ENCODE results near the gene MYO1G. TPM values are rescaled to one million over a fixed set of nuclear protein-coding genes. Genes with fewer than 3 reads are reported as not detected.

The MYO1G gene
- total and polyA plus RNA-seq, 9 of the 15 experiments (the other 6 are each of a cell fraction or from before 2014, with no cell fraction given) = 0.03 to 0.62 (median 0.13) TPM; not detected in 1

GRCh38 chr7:44989132-44989531 lies 10.3 kb upstream of the MYO1G start (continued):
- no peak for TF ChIP-seq ZNF740 (CRISPR knock-in tag; IDR thresholded peaks at IDR 0.05)
- TF ChIP-seq ZNF740 (tag; IDR thresholded peaks at IDR 0.05) = peak in 1 of 2 experiments; percentile 81; a peak in 2 of 4 replicates
- no peak for TF ChIP-seq MCM7 (IDR thresholded peaks at IDR 0.05)
- peak; percentile 66 for TF ChIP-seq ZNF239 (CRISPR knock-in tag; IDR thresholded peaks at IDR 0.05)
- no peak for TF ChIP-seq ZNF584 (CRISPR knock-in tag; IDR thresholded peaks at IDR 0.05; ENCODE audit: low read depth)
- TF ChIP-seq PTRF (tag; IDR thresholded peaks at IDR 0.05) = peak; percentile 93
- TF ChIP-seq GATAD2B (IDR thresholded peaks at IDR 0.05; ENCODE audit: borderline replicate concordance) = no peak
- no peak for TF ChIP-seq NCOA4 (IDR thresholded peaks at IDR 0.05; ENCODE audit: partially characterized antibody)
- TF ChIP-seq ZNF583 (CRISPR knock-in tag; IDR thresholded peaks at IDR 0.05) = peak; percentile 75; the same call in 1 of the 2 replicates
- TF ChIP-seq C11orf30 (IDR thresholded peaks at IDR 0.05; ENCODE audit: low read depth) = no peak
- TF ChIP-seq DDX20 (tag; IDR thresholded peaks at IDR 0.05; ENCODE audit: low read depth) = peak; percentile 90
- no peak for TF ChIP-seq ID3 (CRISPR knock-in tag; IDR thresholded peaks at IDR 0.05)
- peak; percentile 94 for TF ChIP-seq ID3 (tag; IDR thresholded peaks at IDR 0.05)
- no peak for TF ChIP-seq HMG20A (CRISPR knock-in tag; conservative IDR thresholded peaks at IDR 0.05)
- no peak for TF ChIP-seq MEF2A (IDR thresholded peaks at IDR 0.05; ENCODE audit: control insufficient read depth, low read depth, low read length)
- TF ChIP-seq MEF2D (tag; conservative IDR thresholded peaks at IDR 0.05; ENCODE audit: low read depth) = peak; percentile 79
- peak; percentile 97 for TF ChIP-seq DMBX1 (CRISPR knock-in tag; IDR thresholded peaks at IDR 0.05; ENCODE audit: borderline replicate concordance)
- TF ChIP-seq EZH2 (IDR thresholded peaks at IDR 0.05; ENCODE audit: borderline replicate concordance, low read depth, low read length) = no peak
- peak; percentile 10; the same call in 1 of the 2 replicates for TF ChIP-seq IFI16 (CRISPR knock-in tag; IDR thresholded peaks at IDR 0.05)
- TF ChIP-seq KAT2B (IDR thresholded peaks at IDR 0.05; ENCODE audit: low read depth, low read length) = no peak
- TF ChIP-seq ZNF121 (CRISPR knock-in tag; conservative IDR thresholded peaks at IDR 0.05) = no peak
- no peak for TF ChIP-seq ZKSCAN3 (CRISPR knock-in tag; IDR thresholded peaks at IDR 0.05)
- TF ChIP-seq ZNF395 (CRISPR knock-in tag; IDR thresholded peaks at IDR 0.05) = peak; percentile 45; the same call in 1 of the 2 replicates
- no peak for TF ChIP-seq PPARD (CRISPR knock-in tag; IDR thresholded peaks at IDR 0.05)
- peak; percentile 87 for TF ChIP-seq MECOM (CRISPR knock-in tag; IDR thresholded peaks at IDR 0.05)
- no peak for TF ChIP-seq NR4A1 (CRISPR knock-in tag; IDR thresholded peaks at IDR 0.05)
- TF ChIP-seq NR4A1 (tag; IDR thresholded peaks at IDR 0.05) = peak; percentile 89
- peak; percentile 92 for TF ChIP-seq SMAD4 (CRISPR knock-in tag; conservative IDR thresholded peaks at IDR 0.05)
- 0 out of 2 replicates have a peak, but pooled peaks have one; percentile 43 for TF ChIP-seq HDAC8 (tag; IDR thresholded peaks at IDR 0.05)
- TF ChIP-seq CREM (IDR thresholded peaks at IDR 0.05; ENCODE audit: low read depth) = no peak
- no peak for TF ChIP-seq CBX5 (IDR thresholded peaks at IDR 0.05; ENCODE audit: borderline replicate concordance, low read depth)
